ENCODE data around the gene USP21. TPM values are rescaled to one million over a fixed set of nuclear protein-coding genes. Genes with fewer than 3 reads are reported as not detected.

The USP21 gene
- total and polyA plus RNA-seq, 9 of the 15 experiments (the other 6 are each of a cell fraction or from before 2014, with no cell fraction given) = 4.9 to 52.4 (median 21.6) TPM

GRCh38 chr1:161200992-161201835 is 41.9 kb downstream of the USP21 start (continued):
- TF ChIP-seq ZFP30 (CRISPR knock-in tag; IDR thresholded peaks at IDR 0.05; ENCODE audit: borderline replicate concordance) = no peak
- no peak for TF ChIP-seq POLR3A (IDR thresholded peaks at IDR 0.05; ENCODE audit: borderline replicate concordance, extremely low read depth, insufficient read depth, insufficient read length)
- TF ChIP-seq ZNF583 (CRISPR knock-in tag; IDR thresholded peaks at IDR 0.05) = 0 out of 2 replicates have a peak, but pooled peaks have one; percentile 31
- peak; percentile 8 to 59; a peak in 1 of 4 replicates for TF ChIP-seq TEAD1 (CRISPR knock-in tag; IDR thresholded peaks at IDR 0.05)
- no peak for TF ChIP-seq PPARD (CRISPR knock-in tag; IDR thresholded peaks at IDR 0.05)
- TF ChIP-seq SMARCC2 (IDR thresholded peaks at IDR 0.05; ENCODE audit: low read depth) = 0 out of 2 replicates have a peak, but pooled peaks have one; percentile 17
- 0 out of 4 replicates have a peak, but pooled peaks of 1 of the 2 experiments have one; percentile 14 for TF ChIP-seq UBTF (IDR thresholded peaks at IDR 0.05; ENCODE audit: borderline replicate concordance in 1 of 2, low read depth in 2 of 2, low read length in 2 of 2)
- no peak for TF ChIP-seq ZNF699 (CRISPR knock-in tag; IDR thresholded peaks at IDR 0.05; ENCODE audit: insufficient replicate concordance)
- TF ChIP-seq ZNF12 (CRISPR knock-in tag; IDR thresholded peaks at IDR 0.05) = 0 out of 2 replicates have a peak, but pooled peaks have one; percentile 1
- no peak for TF ChIP-seq TEAD4 (IDR thresholded peaks at IDR 0.05; ENCODE audit: low read length)
- 0 out of 2 replicates have a peak, but pooled peaks have one; percentile 37 for TF ChIP-seq TEAD4 (CRISPR knock-in tag; IDR thresholded peaks at IDR 0.05; ENCODE audit: borderline replicate concordance)
- peak in 1 of 2 experiments; percentile 11; a peak in 1 of 4 replicates for TF ChIP-seq MAZ (CRISPR knock-in tag; conservative IDR thresholded peaks at IDR 0.05 in 1 of 2, IDR thresholded peaks at IDR 0.05 in 1 of 2)
- peak in 1 of 2 experiments; percentile 58; a peak in 1 of 4 replicates for TF ChIP-seq MLLT1 (IDR thresholded peaks at IDR 0.05)
- TF ChIP-seq ATF4 (CRISPR knock-in tag; IDR thresholded peaks at IDR 0.05) = peak; percentile 36; the same call in 1 of the 2 replicates
- TF ChIP-seq HNRNPLL (IDR thresholded peaks at IDR 0.05; ENCODE audit: low read depth, low read length, poor library complexity, severe bottlenecking) = no peak
- TF ChIP-seq PKNOX1 (IDR thresholded peaks at IDR 0.05) = no peak
- no peak for TF ChIP-seq MCM5 (IDR thresholded peaks at IDR 0.05; ENCODE audit: low read depth)
